NCI-H2171 (cell line): Measurements from ENCODE around the gene ZDHHC7.

Experiments
- DNase-seq: peaks from one replicate; lab custom pipeline; 2025; lab: John Stamatoyannopoulos, UW

The ZDHHC7 gene

GRCh38 chr16:84993926-84994325, 17.4 kb downstream of the ZDHHC7 start:
- no peak for DNase-seq

DNA sequence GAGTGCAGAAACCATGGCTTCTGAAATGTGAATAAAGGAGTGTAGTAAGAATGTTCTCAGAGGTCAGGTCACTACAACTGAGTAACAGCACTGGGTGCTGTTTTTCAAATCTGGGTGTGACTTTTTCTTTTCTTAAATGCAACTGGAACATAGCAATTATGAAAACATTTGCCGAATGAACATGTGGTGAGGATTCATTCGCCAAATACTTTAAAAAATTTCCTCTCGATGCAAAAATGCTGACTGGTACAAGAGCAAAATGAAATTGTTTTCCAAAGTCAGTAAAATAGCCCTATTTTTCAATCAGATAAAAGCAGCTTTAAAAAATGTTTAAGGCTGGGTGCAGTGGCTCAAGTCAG, 18.6 kb downstream of the ZDHHC7 start:
- DNase-seq = no peak

DNA sequence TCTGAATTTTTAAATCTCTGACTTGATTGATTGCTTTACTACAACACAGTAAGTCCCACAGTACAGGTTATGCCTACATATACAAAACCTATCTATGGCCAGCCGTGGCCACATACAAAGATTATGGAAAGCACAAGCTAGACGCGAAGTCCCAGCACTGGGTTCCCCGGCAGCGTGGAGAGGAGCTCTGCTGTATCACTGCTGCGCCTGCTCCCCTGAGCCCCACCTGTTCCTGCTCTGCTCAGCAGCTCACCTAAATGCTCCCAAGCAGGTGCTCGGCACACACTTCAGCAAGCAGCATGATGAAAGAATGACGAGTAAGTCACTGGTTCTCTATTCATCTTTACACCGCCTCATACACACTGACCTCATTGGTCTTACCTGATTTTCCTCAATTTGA, 20.6 kb downstream of the ZDHHC7 start:
- DNase-seq = no peak

GRCh38 chr16:84989749-84990620, 21.4 kb downstream of the ZDHHC7 start:
- no peak for DNase-seq

GRCh38 chr16:84988328-84989080, 22.8 kb downstream of the ZDHHC7 start:
- DNase-seq = no peak

DNA sequence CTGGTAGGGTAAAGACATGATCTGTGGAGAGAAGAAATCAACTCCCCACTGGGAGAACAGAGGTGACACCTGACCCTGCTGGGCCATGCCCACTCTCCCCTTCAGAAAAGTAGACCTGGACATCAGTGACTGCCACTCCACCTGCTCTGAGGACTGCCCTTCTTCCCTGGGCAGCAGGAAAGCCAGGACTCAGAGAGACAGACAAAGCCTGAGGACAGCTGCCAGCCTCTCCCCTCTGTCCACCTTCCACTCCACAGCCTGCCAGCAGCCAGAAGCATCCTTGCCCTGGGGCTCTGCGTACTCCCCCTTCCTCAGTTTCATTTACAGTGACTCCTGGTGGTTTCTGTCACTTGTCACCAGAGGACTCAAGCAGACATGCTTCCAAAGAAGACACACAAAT, 24.5 kb downstream of the ZDHHC7 start:
- no peak for DNase-seq

DNA sequence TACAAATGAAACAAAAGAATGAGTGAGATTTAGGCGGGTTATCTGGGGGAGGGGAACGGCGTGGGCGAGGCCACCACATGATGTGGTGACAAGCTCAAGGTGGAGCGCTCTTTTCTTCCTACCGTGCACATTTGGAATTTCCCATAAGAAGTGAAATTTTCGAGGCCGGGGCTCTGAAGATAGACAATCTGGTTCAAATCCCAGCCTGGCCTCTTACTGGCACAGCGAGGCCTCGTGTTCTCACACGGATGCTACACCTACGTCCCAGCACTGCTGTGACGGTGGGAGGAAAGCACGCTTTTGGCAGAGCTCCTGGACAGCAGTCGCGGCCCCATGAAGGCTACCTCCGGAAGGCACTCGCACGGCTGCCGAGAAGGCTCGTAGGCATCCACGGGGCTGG, 25.2 kb downstream of the ZDHHC7 start:
- no peak for DNase-seq

GRCh38 chr16:84985079-84986065, 26.0 kb downstream of the ZDHHC7 start:
- no peak for DNase-seq

GRCh38 chr16:84982434-84982833, 28.9 kb downstream of the ZDHHC7 start:
- DNase-seq = no peak

GRCh38 chr16:84979516-84979915, 31.8 kb downstream of the ZDHHC7 start:
- no peak for DNase-seq

- no peak for DNase-seq
These were observed 34.5 kb downstream of the ZDHHC7 start for GRCh38 chr16:84976644-84977400.

- no peak for DNase-seq
These were observed 35.8 kb downstream of the ZDHHC7 start for GRCh38 chr16:84975522-84975921.

DNA sequence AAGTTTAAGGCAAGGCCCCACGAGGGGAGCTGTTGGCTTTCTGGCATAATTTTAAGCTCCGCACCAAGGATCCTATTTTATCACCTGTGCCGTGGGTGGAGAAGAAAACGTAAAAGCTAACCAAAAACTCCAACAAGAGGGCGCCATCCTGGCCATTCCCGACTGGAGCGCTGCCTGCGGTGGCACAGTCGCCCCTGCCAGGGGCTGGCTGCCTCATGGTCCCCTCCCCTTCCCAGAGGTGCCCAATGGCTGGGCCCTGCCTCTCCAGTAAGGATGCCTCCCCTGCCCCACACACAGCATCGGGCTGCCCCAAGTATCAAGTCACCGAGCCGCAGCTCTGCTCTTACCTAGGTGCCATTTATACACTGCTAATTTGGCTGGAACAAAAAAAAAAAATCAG, 36.3 kb downstream of the ZDHHC7 start:
- DNase-seq = no peak

- DNase-seq = no peak
These were observed 37.4 kb downstream of the ZDHHC7 start for GRCh38 chr16:84973776-84974523.

GRCh38 chr16:84973236-84973635, 38.1 kb downstream of the ZDHHC7 start:
- DNase-seq = no peak

DNA sequence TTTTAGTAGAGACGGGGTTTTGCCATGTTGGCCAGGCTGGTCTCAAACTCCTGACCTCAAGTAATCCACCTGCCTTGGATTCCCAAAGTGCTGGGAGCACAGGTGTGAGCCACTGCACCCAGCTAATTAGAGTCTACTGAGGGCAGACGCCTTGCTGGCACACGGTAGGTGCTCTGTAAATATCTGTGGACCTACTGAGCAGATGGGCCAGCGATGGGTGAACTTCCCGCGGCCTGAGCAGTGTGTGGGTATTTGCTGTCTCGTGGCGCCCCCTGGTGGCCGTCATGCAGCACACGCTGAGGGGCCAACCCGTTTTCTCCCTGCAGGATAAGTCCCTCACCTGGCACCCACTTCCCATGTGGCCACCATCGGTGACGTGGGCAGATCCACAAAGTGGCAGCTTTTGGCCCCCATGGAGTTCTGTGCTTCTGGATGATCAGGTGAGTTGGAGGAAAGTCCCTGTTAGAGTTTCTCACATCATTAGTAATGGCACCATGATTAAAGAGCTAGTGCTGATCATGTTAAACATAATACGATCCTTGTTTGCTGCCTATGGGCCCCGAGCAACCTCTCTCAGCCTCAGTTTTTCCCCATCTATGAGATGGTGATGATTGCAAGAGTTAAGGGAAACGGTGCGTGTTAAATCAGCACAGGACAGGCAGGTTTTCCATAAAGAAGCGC, 40.7 kb downstream of the ZDHHC7 start:
- DNase-seq = peak; percentile 68

GRCh38 chr16:84967828-84968227, 43.5 kb downstream of the ZDHHC7 start:
- DNase-seq = no peak

GRCh38 chr16:84965428-84966415, 45.6 kb downstream of the ZDHHC7 start:
- DNase-seq = no peak
